ENCODE measurements around the gene RSU1.
"Not testable (repeated sequence)": the region's sequence is repeated elsewhere in the genome, so short reads cannot be mapped to it uniquely, and the experiment has no call there.

RSU1 gene

DNA sequence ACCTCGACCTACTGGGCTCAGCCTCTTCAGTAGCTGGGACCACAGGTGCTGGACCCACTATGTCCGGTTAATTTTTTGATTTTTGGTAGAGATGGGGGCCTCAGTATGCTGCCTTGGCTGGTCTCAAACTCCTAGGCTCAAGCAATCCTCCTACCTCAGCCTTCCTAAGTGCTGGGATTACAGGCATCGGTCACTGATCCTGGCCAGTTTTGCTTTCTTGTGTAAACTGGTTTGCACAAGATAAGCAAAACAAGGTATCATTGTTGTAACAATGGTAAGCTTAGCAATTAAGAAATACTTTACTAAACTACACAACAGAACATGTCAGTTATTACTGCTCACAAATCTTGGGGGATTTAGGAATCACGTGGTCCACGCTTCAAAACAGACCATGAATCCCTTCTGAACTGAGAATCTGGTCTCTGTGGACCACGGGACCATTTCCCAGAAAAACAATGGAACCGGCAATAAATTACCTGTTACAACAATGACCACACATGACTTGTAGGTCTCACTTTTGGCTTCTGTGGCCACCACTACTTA, 36.8 kb downstream of the RSU1 start:
- DNase-seq (ENCODE audit: low spot score): no peak

DNA sequence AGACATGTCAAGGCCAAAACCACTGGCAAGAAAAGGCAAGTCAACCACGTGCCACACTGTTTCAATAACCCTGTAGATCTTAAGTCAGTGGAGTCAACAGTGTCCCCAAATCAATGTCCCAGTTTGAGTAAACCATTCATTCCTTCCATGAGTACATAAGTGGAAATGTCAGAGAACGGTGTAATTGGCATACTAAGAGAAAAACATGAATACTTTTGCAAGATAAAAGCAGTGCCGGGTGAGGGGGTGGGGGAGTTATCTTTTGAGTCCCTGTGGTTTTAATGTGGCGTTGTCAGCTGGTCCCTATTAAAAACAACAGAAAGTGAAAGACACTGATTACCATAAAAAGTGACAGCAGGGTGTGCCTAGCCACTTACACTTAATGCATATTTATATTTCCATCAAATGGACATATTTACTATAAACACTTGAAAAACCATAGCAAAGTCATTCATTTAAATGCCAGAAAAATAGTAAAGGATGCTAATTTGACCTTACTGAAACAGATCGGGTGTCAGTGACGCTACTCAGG, 37.8 kb downstream of the RSU1 start:
- peak; percentile 53 for DNase-seq (ENCODE audit: low spot score)

DNA sequence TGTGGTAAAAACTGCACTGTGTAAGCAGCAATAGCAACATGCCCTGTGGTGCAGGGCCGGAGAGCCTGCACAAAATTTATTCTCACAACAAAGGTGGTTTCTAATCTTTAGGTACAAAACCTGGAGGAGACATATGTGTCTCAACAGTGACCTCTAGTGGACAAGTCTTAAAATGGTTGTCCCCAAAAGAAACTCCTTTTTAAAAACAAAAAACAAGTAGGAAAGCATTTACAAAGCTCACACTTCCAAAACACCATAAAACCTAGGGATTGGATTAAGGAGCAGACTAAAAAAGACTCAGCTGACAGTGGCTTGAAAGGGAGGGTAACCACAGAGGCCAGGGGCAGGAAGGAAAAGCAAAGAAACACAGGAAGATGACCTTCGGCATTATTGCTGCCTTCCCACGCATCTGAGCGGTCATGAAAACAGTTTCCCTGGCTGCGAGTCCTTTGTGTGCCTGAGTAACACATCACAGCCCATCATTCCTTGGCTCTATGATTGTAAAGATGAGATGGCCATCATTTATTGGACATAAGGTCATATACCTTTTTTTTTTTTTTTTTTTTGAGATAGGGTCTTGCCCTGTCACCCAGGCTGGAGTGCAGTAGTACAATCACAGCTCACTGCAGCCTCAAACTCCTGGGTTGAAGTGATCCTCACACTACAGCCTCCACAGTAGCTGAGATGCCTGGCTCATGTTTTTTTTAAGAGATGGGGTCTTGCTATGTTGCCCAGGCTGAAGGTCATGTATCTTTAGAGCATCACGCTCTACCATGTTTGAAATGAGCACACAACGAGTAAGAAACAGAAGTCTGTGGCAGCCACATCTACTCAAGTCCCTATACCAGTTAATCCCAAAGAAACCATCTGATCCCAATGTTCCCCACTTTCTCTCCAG, 39.5 kb downstream of the RSU1 start:
- DNase-seq (ENCODE audit: low spot score): peak; percentile 71

DNA sequence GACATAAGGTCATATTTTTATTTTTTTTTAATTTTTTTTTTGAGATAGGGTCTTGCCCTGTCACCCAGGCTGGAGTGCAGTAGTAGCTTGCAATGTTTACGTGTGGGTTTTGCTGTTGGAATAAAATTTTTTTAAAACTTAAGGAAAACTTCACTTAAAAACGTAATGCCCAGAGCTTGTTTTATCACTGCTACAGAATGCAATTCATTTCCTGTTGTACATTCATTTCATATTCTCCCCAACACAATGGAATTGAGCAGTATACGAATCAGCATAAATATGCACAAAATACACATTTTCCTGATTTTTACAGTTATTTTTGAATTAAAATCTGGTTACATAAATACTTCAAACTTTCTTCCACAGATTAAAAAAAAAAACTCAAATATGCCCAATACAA, 40.3 kb downstream of the RSU1 start:
- DNase-seq (ENCODE audit: low spot score): no peak

DNA sequence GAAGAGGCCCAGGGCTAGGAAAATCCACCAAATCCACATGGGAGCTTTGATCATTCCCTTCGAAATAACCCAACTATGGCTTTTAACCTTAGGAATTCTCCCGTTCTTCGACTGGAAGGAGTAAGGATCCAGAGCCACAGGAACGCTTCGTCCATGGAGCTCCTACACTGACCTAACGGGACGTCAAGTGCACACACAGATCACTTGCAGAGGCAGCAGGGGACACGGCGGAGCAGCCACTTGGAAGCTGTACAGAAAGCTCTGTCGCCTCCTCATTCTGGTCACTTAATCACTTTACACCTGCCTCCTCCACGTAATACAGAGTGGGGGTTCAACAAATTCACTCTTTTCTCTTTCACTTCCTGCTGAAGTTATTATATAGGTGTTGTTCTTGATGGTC, 43.9 kb downstream of the RSU1 start:
- no peak for DNase-seq (ENCODE audit: low spot score)

DNA sequence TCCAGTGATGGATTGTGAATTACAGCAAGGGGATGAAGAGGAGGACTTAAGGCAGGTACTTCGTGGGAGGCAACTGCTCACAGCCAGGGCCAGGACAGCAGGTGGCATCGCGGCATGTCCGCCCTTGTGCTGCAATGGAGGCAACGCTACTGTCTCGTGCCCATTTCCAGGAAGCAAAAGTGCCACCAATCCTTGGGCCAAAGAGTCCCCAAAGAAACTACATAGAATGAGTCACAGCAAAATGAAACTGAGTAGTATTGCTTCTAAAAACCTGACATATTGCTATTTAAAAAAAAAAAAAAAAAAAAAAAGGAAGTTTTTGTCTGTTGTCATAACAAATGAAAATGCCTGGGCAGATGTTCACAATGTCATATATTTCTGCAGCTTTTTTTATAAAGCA, 46.6 kb downstream of the RSU1 start:
- no peak for DNase-seq (ENCODE audit: low spot score)

DNA sequence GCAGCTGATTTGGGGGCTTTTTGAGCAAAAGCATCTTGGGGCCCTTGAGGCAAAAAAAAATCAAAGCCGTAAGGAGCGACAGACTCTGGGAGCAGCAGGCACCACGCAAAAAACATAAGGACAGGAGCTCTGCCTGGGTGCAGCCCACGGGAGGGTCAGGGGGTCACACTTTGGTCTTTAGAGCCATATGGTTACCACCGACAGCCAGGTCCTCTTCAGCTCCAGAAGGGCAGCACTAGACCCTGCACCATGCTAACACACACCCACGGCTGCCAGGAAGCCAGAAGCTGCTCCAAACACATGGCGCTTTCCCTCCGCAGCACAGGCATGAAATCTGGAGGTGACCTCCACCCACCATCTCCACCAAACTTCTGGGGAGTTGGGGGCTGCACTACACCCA, 47.1 kb downstream of the RSU1 start:
- DNase-seq (ENCODE audit: low spot score): no peak

DNA sequence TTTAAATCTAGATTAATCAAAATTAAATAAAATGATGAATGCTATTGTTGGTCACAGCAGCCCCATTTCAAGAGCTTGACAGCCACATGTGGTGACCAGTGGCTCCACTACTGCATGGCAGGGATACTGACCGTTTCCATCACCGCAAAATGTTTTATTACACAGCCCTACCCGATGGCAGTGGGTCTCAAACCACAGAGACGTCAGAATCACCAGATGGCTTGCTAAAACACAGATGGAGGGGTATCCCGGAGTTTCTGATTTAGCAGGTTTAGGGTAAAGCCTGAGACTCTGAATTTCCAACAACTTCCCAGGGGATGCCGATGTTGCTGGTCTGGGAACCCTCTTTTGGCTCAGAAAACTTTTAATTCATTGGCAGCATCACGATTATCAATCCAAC, 47.9 kb downstream of the RSU1 start:
- DNase-seq (ENCODE audit: low spot score): no peak

DNA sequence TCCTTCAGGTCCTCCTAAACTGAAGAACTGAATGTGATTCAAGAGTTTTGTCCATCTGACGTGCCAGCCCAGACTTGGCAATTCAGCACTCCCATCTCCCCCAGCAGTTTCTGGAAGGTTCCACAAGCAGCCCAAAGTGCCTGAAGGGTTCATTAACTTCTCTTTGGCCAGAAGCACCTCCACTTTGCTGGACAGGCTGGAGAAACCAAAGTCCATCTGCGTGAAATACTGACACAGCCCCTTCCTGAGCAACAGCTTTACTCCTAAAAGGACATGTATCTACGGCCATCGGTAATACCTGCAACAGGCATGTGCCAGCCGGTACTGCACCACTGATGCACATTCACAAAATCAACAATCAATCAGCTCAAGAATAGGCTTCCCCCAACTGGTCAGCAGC, 48.5 kb downstream of the RSU1 start:
- no peak for DNase-seq (ENCODE audit: low spot score)

DNA sequence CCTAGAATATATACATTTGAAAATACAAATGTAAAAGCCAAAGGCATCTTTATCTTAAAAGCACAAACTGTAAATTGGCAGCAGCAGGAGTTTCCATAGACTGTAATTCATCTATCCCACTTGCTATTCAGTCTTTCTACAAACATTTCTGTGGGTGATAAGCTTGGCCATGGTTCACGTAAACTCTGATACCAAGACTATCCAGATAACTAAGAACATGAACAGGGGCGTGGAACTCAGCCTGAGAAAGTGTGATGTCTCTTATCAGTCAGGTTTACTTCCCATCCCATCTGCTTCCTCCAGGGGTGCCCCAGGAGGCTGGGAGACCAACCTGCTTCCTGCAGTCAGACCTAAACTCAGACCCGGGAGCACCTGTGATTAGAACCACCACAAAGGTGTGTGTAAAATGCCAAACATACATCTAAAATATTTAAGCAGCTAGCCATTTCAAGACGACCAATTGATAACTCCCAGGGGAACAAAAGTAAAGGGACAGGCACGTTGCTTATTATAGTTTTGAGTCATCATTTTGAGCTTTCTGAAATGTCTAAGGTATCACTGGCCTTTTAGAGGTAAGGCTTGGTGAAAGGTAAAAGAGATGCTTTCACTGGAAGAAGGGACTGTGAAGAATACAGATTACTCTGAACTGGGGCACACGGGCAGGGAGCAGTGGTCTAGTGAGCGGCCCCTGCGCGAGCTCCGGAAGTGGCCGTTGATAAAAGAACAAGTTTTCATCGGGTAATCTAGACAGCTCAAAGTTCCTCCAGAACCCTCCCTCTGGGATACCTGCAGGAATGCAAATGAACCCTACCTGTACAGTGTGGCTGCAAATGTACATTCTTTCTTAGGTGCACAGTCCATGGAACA, 51.5 kb downstream of the RSU1 start:
- no peak for DNase-seq (ENCODE audit: low spot score)

DNA sequence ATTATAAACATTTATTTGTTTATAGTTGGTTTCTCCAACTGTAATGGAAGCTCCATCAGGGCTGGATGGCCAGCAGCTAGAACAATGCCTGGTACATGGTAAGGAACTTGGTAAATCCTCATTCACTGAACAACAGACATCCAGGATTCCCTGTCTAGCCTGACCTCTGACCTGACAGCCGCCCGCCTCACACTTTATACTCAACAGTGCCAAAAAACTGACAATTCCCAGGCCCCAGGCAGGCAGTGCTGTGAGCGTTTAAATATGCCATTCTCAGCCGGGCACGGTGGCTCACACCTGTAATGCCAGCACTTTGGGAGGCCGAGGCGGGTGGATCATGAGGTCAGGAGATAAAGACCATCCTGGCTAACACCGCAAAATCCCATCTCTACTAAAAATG, 55.9 kb downstream of the RSU1 start:
- DNase-seq (ENCODE audit: low spot score): no peak

DNA sequence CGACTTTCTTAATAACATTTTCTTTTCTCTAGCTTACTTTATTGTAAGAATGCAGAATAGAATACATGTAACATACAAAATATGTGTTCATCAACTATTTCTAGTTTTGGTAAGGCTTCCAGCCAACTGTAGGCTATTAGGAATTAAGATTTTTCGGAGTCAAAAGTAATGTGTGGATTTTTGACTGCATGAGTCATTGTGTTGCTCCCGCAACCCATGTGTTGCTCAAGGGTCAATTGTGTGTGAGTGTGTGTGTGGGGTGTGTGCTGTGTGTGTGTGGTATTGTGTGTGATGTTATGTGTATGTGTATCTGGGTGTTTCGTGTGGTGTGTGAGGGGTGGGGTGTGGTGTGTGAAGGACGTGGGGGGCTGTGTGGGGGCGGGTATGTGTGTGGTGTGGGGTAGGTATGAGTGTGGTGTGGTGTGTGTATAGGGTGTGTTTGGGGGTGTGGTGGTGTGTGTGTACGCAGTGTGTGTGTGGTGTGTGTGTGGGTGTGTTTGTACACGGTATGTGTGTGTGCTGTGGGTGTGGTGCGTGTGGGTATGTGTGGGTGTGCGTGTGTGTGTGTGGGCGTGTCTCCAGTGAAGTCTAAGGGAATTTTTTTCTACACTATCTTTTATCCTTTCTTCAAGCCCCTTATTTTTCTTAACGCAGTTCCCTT, 60.5 kb downstream of the RSU1 start:
- DNase-seq (ENCODE audit: low spot score): no peak

DNA sequence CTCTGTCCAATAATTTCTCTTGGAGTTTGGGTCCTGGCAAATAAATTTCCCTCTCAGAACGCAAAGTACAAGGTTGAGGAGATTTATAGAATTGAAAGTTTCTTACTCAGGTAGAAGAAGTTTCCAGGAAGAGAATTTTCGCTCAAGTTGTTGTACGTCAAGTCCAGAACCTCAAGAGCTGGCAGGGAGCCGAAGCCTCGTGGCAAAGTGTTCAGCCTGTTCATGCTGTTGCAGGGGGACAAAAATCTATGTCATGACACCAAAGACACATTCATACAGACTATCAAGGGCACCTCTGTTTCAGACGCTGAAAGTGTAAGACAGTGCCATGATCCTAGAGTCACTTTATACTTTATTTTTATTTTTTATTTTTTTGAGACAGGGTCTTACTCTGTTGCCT, 62.5 kb downstream of the RSU1 start:
- no peak for DNase-seq (ENCODE audit: low spot score)

DNA sequence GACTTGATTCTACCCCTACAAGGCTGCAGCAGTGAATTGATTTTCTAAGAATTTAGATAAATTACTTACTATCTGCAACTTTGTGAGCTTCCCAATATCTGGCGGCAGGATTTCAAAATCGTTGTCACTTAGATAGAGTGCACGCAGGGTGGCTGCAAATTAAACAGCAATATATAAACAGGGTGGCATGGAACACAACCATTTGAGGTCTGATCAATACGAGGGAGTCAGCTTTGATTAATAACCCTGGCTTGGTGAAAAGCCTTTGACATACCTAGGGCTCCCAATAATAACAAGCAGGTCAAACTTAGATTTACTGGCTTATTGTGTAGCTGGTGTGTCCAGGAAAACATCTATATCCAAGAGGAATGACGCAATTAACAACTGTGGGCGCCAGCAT, 64.4 kb downstream of the RSU1 start:
- not testable (repeated sequence) for DNase-seq (ENCODE audit: low spot score)

DNA sequence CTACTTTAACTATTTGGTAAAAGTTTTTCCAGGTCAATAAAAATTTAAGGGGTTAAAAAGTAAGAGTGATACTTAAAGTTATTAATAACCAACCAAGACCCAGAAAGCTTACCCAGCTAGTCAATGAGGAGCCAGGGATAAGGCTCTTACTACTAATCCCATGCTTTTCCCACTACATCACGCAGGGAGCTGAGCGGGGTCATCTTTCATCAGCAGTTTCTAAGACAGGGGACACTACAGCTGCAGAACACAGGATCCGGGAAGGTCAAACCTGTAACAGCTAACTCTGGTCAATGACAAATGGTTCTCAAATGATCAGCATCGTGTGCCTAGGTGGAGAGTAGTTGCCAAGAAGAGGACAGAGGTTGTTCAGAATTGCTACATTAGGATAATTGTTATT, 65.1 kb downstream of the RSU1 start:
- no peak for DNase-seq (ENCODE audit: low spot score)

DNA sequence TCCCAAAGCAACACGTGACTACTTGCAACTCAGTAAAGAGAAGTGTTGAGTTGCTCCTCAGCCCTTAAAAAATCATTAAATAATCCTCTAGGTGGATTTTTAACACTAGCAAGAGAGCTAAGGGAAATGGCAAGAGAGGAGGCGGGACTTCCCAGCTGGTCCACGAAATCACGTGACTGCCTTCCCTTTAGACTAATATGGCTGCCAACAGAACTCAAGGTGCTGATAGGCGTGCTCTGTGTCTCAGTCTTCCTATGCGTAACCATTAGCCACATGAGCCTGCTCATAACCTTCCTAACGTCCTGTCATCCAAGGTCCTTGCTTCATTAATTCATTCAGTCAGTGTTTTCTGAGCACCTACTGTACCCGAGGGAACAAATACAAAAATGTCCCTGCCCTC, 66.0 kb downstream of the RSU1 start:
- no peak for DNase-seq (ENCODE audit: low spot score)

DNA sequence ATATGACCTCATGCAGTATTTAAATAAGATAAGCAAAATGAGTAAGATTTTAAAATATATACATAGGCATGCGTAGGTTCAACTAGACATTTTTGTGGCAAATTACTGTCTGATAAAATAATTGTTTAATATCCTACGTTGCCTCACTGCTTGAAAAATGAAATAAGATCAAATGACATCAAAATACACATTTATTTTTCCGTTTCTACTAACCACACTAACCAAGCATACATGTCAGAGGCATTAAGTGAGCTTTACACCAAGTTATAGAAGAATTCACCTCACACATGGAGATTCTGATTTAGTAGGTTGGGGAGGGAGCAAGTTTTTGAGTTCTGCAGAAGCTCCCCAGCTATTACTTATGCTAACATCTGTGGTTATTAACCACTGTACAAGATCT, 66.8 kb downstream of the RSU1 start:
- no peak for DNase-seq (ENCODE audit: low spot score)

DNA sequence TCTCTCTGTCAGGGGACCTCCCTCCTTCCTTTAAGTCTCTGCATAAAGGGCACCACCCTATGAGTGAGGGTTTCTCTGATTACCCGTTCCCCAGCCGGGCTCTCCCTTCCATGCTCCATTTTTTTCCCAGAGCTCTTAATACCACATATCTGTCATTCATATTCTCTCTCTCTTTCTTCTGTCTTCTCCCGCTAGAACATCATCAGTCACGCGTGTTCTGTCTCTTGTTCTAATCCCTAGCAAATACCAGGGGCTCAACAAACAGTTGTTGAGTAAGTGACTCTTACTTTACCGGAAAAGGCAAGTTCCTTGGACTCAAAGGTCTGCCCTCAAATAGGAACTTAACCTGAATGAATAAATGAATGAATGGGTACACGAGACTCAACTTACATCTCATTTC, 68.5 kb downstream of the RSU1 start:
- DNase-seq (ENCODE audit: low spot score): no peak

DNA sequence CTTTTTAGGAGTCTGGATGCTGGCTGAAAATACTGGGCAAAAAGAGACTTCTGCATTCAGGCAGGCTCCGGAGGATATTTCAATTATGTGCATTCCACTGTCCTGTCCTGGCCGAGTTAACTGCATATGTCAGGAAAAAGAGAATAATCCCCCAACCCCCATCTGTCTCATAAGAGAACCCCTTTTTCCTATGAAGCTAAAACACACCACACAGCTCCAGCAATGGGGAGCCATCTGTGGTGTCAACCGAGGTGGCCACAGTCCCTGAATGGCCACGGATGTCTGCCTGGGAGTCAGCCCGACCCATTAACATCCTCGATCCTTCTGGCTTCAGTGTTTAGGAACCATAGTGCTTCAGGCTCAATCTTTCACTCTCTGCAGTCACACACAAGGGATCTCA, 70.4 kb downstream of the RSU1 start:
- no peak for DNase-seq (ENCODE audit: low spot score)

DNA sequence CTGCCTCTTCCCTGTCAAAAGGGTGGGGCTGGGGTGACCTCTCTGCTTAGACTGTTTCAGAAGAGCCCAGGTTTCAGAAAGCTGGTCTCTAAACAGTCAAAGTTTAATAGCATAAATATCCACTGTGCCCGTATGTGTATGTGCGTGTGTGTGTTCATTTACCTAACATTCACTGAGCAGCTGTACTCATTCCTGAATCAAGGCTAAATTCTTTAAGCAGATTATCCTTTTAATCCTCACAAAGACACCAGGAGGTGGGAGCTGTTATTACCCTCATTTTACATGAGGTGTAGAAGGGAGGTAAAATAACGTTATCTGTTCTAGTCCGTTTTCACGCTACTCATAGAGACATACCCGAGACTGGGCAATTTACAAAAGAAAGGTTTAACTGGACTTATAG, 72.2 kb downstream of the RSU1 start:
- no peak for DNase-seq (ENCODE audit: low spot score)

DNA sequence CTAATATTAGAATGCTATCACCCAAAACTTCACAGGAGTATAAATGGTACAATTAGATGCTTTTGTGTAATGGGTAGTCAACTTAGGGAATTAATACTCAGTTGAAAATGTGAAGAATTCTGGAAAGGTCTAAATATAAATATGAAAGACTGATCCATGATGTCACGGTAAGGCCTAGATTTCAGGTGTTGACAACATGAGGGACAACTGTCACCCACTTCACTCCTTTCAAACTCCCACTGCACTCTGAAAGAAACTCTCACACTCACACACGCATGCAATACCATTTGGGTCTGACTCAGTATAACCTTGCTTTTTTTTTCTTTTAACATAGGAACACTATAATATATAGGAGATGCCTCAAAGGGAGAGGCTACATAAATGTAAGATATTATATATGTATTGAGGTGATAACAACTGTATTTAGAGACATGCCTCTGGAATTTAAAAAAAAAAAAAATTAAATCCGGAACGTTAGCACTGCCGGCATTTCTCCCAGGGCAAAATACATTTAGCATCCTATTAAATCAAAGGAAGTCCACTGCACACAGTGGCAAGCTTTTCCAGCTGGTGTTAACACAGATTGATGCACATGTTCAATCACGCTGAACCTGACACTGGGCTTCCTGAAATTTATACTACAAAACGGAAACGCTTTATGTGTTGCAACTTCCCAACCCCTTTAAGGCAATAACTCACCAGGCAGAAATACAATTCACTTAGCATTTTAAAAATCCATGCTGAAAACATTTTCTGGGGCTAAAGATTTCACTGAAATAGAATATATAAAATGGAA, 74.9 kb downstream of the RSU1 start:
- DNase-seq (ENCODE audit: low spot score): no peak

Data from CD4-positive, alpha-beta T cell treated with Interleukin-2 at 100 ng/mL for 4 hours (primary cell).